BLaER1 (cell line): Measurements from ENCODE around the gene OR13C5.

Source experiments
- H3K27ac ChIP-seq: shearing (Covaris generic); formaldehyde crosslinking; 2 replicates; pipeline ENCODE4 v1.8.1; 2022
- H3K27me3 ChIP-seq: shearing (Covaris generic); formaldehyde crosslinking; 2 replicates; pipeline ENCODE4 v1.8.1; 2022
- H3K36me3 ChIP-seq: shearing (Covaris generic); formaldehyde crosslinking; 2 replicates; pipeline ENCODE4 v1.8.1; 2022
- H3K4me1 ChIP-seq: shearing (Covaris generic); formaldehyde crosslinking; 2 replicates; pipeline ENCODE4 v1.8.1; 2022
- H3K4me2 ChIP-seq: shearing (Covaris generic); formaldehyde crosslinking; 2 replicates; pipeline ENCODE4 v1.8.1; 2022
- H3K4me3 ChIP-seq: shearing (Covaris generic); formaldehyde crosslinking; 2 replicates; pipeline ENCODE4 v1.8.1; 2022
- H3K9ac ChIP-seq: shearing (Covaris generic); formaldehyde crosslinking; 2 replicates; pipeline ENCODE4 v1.8.1; 2022
- H3K9me3 ChIP-seq: shearing (Covaris generic); formaldehyde crosslinking; 2 replicates; pipeline ENCODE4 v1.8.1; 2022
- H4K20me1 ChIP-seq: shearing (Covaris generic); formaldehyde crosslinking; 2 replicates; pipeline ENCODE4 v1.8.1; 2022
- Cebpa-rat ChIP-seq: shearing (Covaris generic); IDR thresholded peaks from 2 replicates; pipeline ENCODE4 v1.8.1; 2022

OR13C5 gene

DNA sequence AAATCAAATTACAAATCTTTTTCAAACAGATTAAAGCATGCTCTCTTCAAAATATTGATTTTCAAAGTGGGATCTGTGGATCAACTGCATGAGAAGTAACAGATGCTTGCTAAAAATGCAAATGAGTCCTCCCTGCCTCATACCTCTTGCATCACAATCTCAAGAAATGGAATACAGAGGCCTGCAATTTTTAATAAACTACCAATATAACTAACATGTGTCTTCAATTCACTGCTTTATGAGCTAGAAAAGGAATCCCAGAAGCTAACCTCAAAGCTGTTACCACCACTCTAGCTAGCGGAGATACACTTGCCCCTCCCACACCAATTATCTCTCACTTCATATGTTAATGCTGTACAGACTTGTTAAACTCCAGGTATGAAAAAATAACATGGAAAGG lies 9.6 kb downstream of the OR13C5 start:
- Histone ChIP-seq H3K4me3 (no peak overlapping the region), H4K20me1 (no peaks in the 10 kb centered on the region), H3K36me3 (no peaks in the 10 kb centered on the region), H3K4me1 (no peaks in the 10 kb centered on the region), H3K27me3 (no peaks in the 10 kb centered on the region), H3K4me2 (no peak overlapping the region), H3K9me3 (no peaks in the 10 kb centered on the region), H3K27ac (no peak overlapping the region), H3K9ac (no peak overlapping the region)
- TF ChIP-seq Cebpa-rat, result no peak

DNA sequence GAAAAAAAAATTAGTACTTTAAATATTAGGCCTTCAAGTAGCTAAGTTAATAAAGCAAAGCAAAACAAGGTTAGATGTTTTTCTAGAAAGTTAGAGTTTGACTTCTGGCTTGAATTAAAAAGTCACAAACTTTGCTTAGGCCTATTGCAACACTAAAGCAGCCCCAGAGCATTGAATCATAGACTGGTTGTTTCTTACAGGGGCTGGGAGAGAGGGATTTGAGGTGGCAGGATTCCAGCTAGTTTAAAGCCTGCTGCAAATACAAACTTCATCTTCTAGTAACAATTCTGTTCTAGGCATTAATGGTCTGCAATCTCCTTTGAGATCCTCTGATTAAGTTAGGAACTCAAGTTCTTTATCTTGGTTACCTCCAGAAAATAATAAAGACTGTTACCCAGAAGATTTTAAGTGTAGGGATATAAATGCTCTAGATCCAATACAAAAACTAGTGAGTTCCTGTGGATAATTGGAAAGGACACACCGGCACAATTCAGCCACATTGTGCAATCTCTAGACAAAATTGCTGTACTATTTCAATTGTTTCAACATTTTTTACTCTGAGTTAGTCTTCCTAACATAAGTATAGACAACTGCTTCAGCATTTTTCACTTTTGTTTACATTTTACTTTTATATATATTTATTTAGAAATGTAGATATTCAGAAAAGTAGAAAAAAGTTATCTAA lies 12.6 kb downstream of the OR13C5 start:
- Histone ChIP-seq H3K4me1 (no peaks in the 10 kb centered on the region), H3K4me2 (no peak overlapping the region), H4K20me1 (no peaks in the 10 kb centered on the region), H3K9me3 (no peaks in the 10 kb centered on the region), H3K4me3 (no peak overlapping the region), H3K9ac (no peak overlapping the region), H3K36me3 (no peaks in the 10 kb centered on the region), H3K27ac (no peak overlapping the region), H3K27me3 (no peaks in the 10 kb centered on the region)
- TF ChIP-seq Cebpa-rat, result no peak

DNA sequence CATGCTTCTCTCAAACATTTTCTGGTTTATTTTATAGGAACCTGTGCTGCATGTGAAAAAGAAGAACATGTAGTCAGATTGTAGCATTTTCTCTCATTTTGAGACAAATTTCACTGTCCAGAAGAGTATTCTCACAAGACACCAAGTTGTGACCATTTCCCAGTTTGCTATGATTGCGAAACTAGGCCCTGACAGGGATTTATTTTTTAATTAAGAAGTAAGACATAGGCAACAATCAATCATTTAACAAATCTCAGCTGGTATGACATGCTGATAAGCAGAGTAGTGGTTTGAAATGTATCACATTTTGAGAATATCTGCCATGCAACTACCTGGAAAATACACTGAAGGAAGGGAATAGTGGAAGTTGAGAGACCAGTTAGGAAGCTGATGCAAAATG lies 18.7 kb downstream of the OR13C5 start:
- Histone ChIP-seq H3K4me3 (no peak overlapping the region), H3K4me1 (no peaks in the 10 kb centered on the region), H4K20me1 (no peaks in the 10 kb centered on the region), H3K36me3 (no peaks in the 10 kb centered on the region), H3K27me3 (no peaks in the 10 kb centered on the region), H3K27ac (no peak overlapping the region), H3K9ac (no peak overlapping the region), H3K9me3 (no peaks in the 10 kb centered on the region), H3K4me2 (no peak overlapping the region)
- no peak for TF ChIP-seq Cebpa-rat

DNA sequence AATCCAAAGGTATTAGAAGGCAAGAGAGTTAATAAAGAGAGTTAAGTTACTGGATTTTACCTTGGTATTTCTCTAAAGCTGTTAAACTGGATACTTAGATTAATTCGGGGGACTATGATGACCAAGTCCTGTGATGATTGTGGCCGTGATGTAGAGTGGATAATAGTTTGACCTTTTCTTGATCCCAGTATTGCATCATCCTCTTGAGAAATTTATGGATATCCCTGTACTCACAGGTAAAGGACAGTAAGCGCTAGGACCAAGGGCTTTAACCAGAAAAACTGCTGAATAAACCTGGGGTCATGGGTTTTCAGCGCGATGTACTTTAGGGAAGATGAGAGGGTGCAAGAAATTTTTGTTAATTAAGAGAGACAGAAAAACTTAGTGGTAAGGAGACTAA lies 21.9 kb downstream of the OR13C5 start:
- no peak for TF ChIP-seq Cebpa-rat

DNA sequence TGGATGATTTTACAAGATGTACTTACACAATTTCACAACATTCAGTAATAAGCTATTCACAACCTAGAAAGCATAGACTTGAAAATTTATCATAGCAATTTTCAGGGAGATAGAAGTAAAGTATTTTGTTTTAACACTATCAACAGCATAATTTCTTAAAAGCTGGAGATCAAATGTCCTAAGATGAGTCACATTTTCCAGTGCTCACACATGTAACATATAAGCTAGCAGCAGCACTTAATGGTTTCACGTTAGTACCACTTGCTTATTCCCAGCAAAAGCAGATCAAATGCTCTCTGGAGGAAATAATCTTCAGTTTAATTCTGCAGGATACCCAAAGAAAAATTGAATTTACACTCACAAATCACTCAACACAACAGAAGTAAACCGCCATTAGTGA lies 23.8 kb downstream of the OR13C5 start:
- no peaks in the 10 kb centered on the region for H3K36me3 ChIP-seq
- no peaks in the 10 kb centered on the region for H3K9me3 ChIP-seq
- no peak for TF ChIP-seq Cebpa-rat
- no peak overlapping the region for H3K27ac ChIP-seq
- no peaks in the 10 kb centered on the region for H3K27me3 ChIP-seq
- H3K4me3 ChIP-seq, result no peak overlapping the region
- H3K4me1 ChIP-seq, result no peaks in the 10 kb centered on the region
- no peak overlapping the region for H3K4me2 ChIP-seq
- H3K9ac ChIP-seq, result no peak overlapping the region
- H4K20me1 ChIP-seq, result no peaks in the 10 kb centered on the region

More for the DNA sequence above, 21.9 kb downstream of the OR13C5 start:
- H3K36me3 ChIP-seq, result no peaks in the 10 kb centered on the region
- no peaks in the 10 kb centered on the region for H3K27me3 ChIP-seq
- H3K4me2 ChIP-seq, result no peak overlapping the region
- no peaks in the 10 kb centered on the region for H3K9me3 ChIP-seq
- H3K4me1 ChIP-seq, result no peaks in the 10 kb centered on the region
- H3K4me3 ChIP-seq, result no peak overlapping the region
- H3K27ac ChIP-seq, result no peak overlapping the region
- no peaks in the 10 kb centered on the region for H4K20me1 ChIP-seq
- H3K9ac ChIP-seq, result no peak overlapping the region

DNA sequence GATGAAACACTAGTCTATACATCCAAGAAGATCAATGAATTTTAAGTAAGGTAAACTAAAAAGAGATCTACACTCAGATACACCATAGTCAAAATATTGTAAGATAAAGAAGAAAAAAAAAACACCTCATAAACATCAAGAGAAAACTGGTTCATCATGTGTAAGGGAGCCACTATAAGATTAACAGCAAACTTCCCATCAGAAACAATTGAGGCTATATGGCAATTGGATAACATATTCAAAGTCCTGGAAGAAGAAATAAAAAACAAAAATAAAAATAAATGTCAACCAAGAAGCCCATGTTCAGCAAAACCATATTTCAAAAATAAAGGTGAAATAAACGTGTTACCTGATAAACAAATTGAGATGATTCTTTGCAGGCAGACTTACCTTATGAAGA lies 26.6 kb downstream of the OR13C5 start:
- Histone ChIP-seq H3K4me2 (no peak overlapping the region), H3K9ac (no peak overlapping the region), H3K27me3 (no peaks in the 10 kb centered on the region), H3K4me3 (no peak overlapping the region), H3K9me3 (no peaks in the 10 kb centered on the region), H3K36me3 (no peaks in the 10 kb centered on the region), H3K4me1 (no peaks in the 10 kb centered on the region), H4K20me1 (no peaks in the 10 kb centered on the region), H3K27ac (no peak overlapping the region)
- no peak for TF ChIP-seq Cebpa-rat

DNA sequence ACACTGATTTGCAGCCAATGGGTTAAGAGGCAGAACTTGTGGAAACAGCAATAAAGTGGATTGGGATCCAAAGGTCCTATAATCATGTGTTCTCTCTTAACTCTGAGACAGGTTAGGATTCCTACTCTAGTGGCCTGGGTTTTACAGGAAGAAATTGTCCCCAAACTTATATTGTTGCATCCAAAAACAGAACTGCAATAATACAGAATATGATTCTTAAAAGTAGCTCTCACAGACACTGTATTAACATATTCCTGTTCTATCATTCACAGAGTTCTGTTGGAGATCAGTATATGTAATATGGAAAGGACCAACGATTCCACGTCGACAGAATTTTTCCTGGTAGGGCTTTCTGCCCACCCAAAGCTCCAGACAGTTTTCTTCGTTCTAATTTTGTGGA lies 30.3 kb downstream of the OR13C5 start, which contains the start of gene OR13C8:
OR13C8 (plus strand) TSS at position 301 of the 400 bp plus-strand sequence; CDS start at position 301, 0 bp downstream.
- Histone ChIP-seq H3K4me1 (no peaks in the 10 kb centered on the region), H3K9ac (no peak within 1 kb of the TSS), H3K4me3 (no peak within 1 kb of the TSS), H3K27me3 (no peaks in the 10 kb centered on the region), H4K20me1 (no peaks in the 10 kb centered on the region), H3K36me3 (no peaks in the 10 kb centered on the region), H3K9me3 (no peaks in the 10 kb centered on the region), H3K27ac (no peak within 1 kb of the TSS), H3K4me2 (no peak within 1 kb of the TSS)
- no peak for TF ChIP-seq Cebpa-rat

DNA sequence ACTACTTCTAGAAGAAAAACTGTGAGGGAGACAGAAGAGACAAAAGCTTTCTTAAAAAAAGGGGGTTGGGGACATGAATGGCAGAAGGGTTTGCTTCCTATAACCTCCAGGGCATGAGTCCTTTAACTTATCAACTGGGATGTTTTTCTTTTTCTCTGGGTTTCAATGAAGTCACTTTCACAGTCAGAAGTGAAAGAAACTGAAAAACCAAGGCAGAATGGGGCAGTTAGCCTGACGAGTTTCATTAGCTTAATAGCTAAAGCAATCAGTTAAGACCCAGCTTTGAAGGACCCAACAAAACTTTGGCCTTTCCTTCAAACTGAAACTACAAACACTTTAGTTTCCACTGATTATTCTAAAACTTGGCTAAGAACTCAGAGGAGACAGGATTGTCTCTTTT lies 34.9 kb downstream of the OR13C5 start:
- Histone ChIP-seq H3K36me3 (no peaks in the 10 kb centered on the region), H3K4me1 (no peaks in the 10 kb centered on the region), H3K9ac (no peak overlapping the region), H3K4me2 (no peak overlapping the region), H3K9me3 (no peaks in the 10 kb centered on the region), H3K27ac (no peak overlapping the region), H3K27me3 (no peaks in the 10 kb centered on the region), H4K20me1 (no peaks in the 10 kb centered on the region), H3K4me3 (no peak overlapping the region)
- TF ChIP-seq Cebpa-rat, result no peak

DNA sequence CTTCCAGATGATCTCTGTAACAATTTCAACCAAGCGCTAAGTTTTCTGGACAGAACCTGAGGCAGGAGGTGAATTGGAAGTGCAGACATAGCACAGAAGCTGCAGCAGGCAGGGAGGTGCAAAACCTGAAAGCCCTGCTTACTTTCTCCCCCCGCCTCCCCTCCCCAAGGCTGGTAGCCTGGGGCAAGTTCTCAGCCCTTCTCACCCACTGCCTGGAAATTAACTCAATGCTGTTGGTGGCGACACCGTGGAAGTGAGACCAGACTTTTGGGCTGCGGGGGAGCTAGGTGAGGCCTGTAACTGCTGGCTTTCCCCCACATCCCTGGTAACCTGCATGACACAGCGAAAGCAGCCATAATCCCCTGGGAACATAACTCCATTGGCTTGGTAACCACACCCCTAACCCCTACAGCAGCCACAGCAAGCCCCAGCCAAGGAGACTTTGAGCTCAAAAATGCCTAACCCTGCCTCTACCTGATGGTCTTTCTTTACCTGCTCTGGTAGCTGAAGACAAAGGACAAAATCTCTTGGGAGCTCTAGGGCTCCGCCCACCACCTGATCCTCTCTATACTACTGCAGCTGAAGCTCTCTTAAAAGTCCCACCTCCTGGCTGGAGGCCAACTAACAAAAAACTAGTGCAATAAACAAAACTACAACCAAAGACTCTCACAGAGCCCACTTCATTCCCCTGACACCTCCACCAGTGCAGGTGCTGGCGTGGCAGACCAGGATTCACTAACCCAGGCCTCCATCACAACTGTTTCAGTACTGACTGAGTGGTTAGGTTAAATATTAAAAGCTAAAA lies 42.2 kb downstream of the OR13C5 start:
- Histone ChIP-seq H3K4me1 (no peaks in the 10 kb centered on the region), H4K20me1 (no peaks in the 10 kb centered on the region), H3K9ac (no peak overlapping the region), H3K27me3 (no peaks in the 10 kb centered on the region), H3K9me3 (peaks cover 10% of the 10 kb centered on the region; the same call in 1 of the 2 replicates), H3K4me2 (no peak overlapping the region), H3K4me3 (no peak overlapping the region), H3K36me3 (no peaks in the 10 kb centered on the region), H3K27ac (no peak overlapping the region)
- no peak for TF ChIP-seq Cebpa-rat

DNA sequence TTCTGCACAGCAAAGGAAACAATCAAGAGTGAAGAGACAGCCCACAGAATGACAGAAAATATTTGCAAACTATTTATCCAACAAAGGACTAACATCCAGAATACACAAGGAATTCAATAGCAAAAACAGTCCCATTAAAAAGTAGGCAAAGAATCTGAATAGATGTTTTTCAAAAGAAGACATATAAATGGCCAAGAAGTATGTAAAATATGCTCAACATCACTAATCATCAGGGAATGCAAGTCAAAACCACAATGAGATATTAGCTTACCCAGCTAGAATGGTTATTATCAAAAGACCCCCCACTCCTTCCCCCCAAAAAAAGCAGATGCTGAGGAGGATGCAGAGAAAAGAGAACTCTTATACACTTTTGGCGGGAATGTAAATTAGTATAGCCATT lies 43.7 kb downstream of the OR13C5 start:
- Histone ChIP-seq H3K4me1 (no peaks in the 10 kb centered on the region), H3K9ac (no peak overlapping the region), H3K36me3 (no peaks in the 10 kb centered on the region), H3K9me3 (peaks cover 10% of the 10 kb centered on the region; the same call in 1 of the 2 replicates), H3K27me3 (no peaks in the 10 kb centered on the region), H4K20me1 (no peaks in the 10 kb centered on the region), H3K27ac (no peak overlapping the region), H3K4me3 (no peak overlapping the region), H3K4me2 (no peak overlapping the region)
- no peak for TF ChIP-seq Cebpa-rat
